GM21825 (cell line): ENCODE data around the gene SHISAL1.

ENCODE experiments used
- ATAC-seq: cut with Tn5 transposase; IDR thresholded peaks from one replicate; pipeline ENCODE4 v1.9.1; 2021; ENCODE audit warnings: mild to moderate bottlenecking, moderate library complexity; ENCODE audit not compliant: unreplicated experiment

SHISAL1 gene

GRCh38 chr22:44344407-44344806 lies 31.7 kb upstream of the SHISAL1 start:
- ATAC-seq: no peak

GRCh38 chr22:44342347-44342956 lies 29.7 kb upstream of the SHISAL1 start:
- no peak for ATAC-seq

GRCh38 chr22:44341431-44342346 lies 28.9 kb upstream of the SHISAL1 start:
- ATAC-seq: no peak

- ATAC-seq: no peak
Observed at GRCh38 chr22:44340271-44341239, 27.8 kb upstream of the SHISAL1 start.

GRCh38 chr22:44338906-44339305 lies 26.2 kb upstream of the SHISAL1 start:
- ATAC-seq: no peak

GRCh38 chr22:44338177-44338810 lies 25.5 kb upstream of the SHISAL1 start:
- ATAC-seq: no peak

- ATAC-seq: no peak
Observed at GRCh38 chr22:44337678-44338004, 24.9 kb upstream of the SHISAL1 start.

GRCh38 chr22:44336962-44337677 lies 24.4 kb upstream of the SHISAL1 start:
- no peak for ATAC-seq

GRCh38 chr22:44335903-44336803 lies 23.4 kb upstream of the SHISAL1 start:
- ATAC-seq: no peak

- ATAC-seq: no peak
Observed at GRCh38 chr22:44335066-44335839, 22.5 kb upstream of the SHISAL1 start.

- no peak for ATAC-seq
Observed at GRCh38 chr22:44333847-44334635, 21.3 kb upstream of the SHISAL1 start.

GRCh38 chr22:44332946-44333345 lies 20.2 kb upstream of the SHISAL1 start:
- ATAC-seq: no peak

GRCh38 chr22:44331881-44332714 lies 19.3 kb upstream of the SHISAL1 start:
- no peak for ATAC-seq

GRCh38 chr22:44330744-44331660 lies 18.3 kb upstream of the SHISAL1 start:
- no peak for ATAC-seq

- ATAC-seq: no peak
Observed at GRCh38 chr22:44330188-44330743, 17.5 kb upstream of the SHISAL1 start.
